Measurements from ENCODE around the gene KLK1. TPM values are rescaled to one million over a fixed set of nuclear protein-coding genes. Genes with fewer than 3 reads are reported as not detected.

The KLK1 gene
- total RNA-seq, 1 donor from 2014 or later = not detected

DNA sequence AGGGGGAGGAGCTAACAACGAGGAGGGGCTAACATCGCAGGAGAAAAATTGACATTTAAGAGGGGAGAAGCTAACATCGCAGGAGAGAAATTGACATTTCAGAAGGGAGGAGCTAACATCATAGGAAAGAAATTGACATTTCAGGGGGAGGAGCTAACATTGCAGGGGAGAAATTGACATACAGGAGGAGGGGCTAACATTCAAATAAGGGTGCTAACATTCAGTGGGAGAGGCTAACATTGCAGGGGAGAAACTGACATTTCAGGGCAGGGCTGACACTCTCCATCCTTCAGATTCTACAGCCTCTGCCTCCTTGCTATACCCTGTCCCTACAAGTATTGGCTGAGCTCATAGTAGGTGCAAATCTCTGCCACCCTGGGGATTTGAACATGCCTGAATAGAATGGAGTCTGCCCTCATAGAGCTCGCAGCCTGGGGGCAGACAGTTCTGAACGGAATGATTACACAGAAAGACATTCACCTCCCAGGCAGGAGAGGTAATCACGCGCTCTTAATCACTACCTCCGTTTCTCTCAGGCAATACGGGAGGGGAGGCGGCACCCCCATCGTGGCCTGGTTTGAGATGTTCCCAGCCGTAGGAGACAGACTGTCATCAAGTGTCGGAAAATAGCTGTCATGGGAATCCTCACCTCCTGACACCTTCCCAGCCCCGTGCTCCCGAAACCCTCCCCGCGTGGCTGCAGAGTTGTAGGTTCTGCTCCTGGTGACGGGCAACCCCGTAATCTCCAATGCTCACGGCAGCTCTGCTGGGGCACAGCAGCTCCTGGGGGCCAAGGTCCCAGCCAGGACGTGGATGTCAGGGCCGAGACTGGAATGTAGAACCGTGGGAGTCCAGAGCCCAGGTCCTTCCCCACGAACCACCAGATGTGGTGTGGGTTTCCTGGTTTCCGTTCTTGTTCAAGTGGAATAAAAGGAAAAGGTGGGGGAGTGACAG, 43.8 kb downstream of the KLK1 start:
- peaks cover 3% of the 10 kb centered on the region for H3K9me3 Mint-ChIP-seq (ENCODE audit: low read depth)

DNA sequence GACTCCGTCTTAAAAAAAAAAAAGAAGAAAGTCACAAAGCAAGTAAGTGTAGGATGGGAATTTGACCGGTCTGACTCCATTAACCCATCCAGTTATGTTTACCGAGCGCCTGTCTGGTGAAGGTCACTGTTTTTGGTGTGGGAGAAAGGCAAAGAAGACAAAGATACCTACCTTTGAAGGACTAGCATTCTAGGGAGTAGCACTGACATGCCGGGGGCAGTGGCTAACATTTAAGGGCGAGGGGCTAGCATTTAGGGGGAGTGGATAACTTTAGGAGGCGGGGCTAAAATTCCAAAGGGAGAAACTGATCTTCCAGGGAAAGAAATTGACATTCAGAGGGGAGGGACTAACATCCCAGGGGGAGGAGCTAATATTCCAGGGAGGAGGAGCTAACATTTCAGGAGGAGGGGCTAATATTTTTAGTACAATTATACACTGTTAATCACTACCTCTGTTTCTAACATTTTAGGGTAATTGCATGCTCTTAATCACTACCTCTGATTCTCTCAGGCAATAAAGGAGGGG, 44.6 kb downstream of the KLK1 start:
- Mint-ChIP-seq H3K9me3 (ENCODE audit: low read depth) (peaks cover 3% of the 10 kb centered on the region), H3K4me3 (ENCODE audit: low read depth) (no peak overlapping the region), H3K36me3 (ENCODE audit: insufficient read depth) (no peaks in the 10 kb centered on the region), H3K4me1 (ENCODE audit: low read depth) (peaks cover 1% of the 10 kb centered on the region), H3K27ac (no peak overlapping the region), H3K27me3 (peaks cover 90% of the 10 kb centered on the region)
- TF ChIP-seq CTCF (IDR thresholded peaks at IDR 0.05; ENCODE audit: unreplicated experiment) = no peak
- DNase-seq (ENCODE audit: low spot score, unreplicated experiment) = no peak

More for the DNA sequence above, 43.8 kb downstream of the KLK1 start:
- no peak for TF ChIP-seq CTCF (IDR thresholded peaks at IDR 0.05; ENCODE audit: unreplicated experiment)
- Mint-ChIP-seq H3K36me3 (ENCODE audit: insufficient read depth) (no peaks in the 10 kb centered on the region), H3K4me1 (ENCODE audit: low read depth) (peaks cover 1% of the 10 kb centered on the region), H3K4me3 (ENCODE audit: low read depth) (no peak overlapping the region), H3K27me3 (peaks cover 84% of the 10 kb centered on the region), H3K27ac (no peak overlapping the region)
- DNase-seq (ENCODE audit: low spot score, unreplicated experiment) = no peak

- Mint-ChIP-seq H3K4me3 (ENCODE audit: low read depth) (no peak overlapping the region), H3K27me3 (peaks cover 86% of the 10 kb centered on the region), H3K36me3 (ENCODE audit: insufficient read depth) (no peaks in the 10 kb centered on the region), H3K9me3 (ENCODE audit: low read depth) (peaks cover 3% of the 10 kb centered on the region), H3K4me1 (ENCODE audit: low read depth) (no peaks in the 10 kb centered on the region), H3K27ac (no peak overlapping the region)
- no peak for DNase-seq (ENCODE audit: low spot score, unreplicated experiment)
- no peak for TF ChIP-seq CTCF (IDR thresholded peaks at IDR 0.05; ENCODE audit: unreplicated experiment)
Observed at GRCh38 chr19:50777830-50778303, 45.7 kb downstream of the KLK1 start.

- H3K27me3 Mint-ChIP-seq = peaks cover 80% of the 10 kb centered on the region
Observed at GRCh38 chr19:50777261-50777660, 46.3 kb downstream of the KLK1 start.

More at GRCh38 chr19:50777261-50777660, 46.3 kb downstream of the KLK1 start:
- Mint-ChIP-seq H3K27ac (no peak overlapping the region), H3K36me3 (ENCODE audit: insufficient read depth) (no peaks in the 10 kb centered on the region), H3K9me3 (ENCODE audit: low read depth) (peaks cover 3% of the 10 kb centered on the region), H3K4me1 (ENCODE audit: low read depth) (no peaks in the 10 kb centered on the region), H3K4me3 (ENCODE audit: low read depth) (no peak overlapping the region)
- no peak for TF ChIP-seq CTCF (IDR thresholded peaks at IDR 0.05; ENCODE audit: unreplicated experiment)
- no peak for DNase-seq (ENCODE audit: low spot score, unreplicated experiment)

Measured in progenitor cell of endocrine pancreas (in vitro differentiated cells).